ENCODE measurements around the gene DGUOK.
A peak's percentile ranks its signal among the peaks of the same experiment; 100 is the strongest.
"Not testable (repeated sequence)": the region's sequence is repeated elsewhere in the genome, so short reads cannot be mapped to it uniquely, and the experiment has no call there.

Gene DGUOK

GRCh38 chr2:73926493-73927327 is at the start of gene DGUOK:
Gene DGUOK (plus strand): TSS chr2:73926880. CDS start chr2:73926911, 31 bp downstream.
- DNase-seq: peak; percentile 89

GRCh38 chr2:73877071-73877802 is 49.4 kb upstream of the DGUOK start:
- no peak for DNase-seq

DNA sequence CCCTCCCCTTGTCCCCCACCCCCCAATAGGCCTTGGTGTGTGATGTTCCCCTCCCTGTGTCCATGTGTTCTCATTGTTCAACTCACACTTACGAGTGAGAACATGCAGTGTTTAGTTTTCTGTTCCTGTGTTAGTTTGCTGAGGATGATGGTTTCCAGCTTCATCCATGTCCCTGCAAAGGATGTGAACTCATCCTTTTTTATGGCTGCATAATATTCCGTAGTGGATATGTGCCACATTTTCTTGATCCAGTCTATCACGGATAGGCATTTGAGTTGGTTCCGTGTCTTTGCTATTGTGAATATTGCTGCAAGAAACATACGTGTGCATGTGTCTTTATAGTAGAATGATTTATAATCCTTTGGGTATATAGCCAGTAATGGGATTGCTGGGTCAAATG is 48.7 kb upstream of the DGUOK start:
- not testable (repeated sequence) for DNase-seq

- no peak for DNase-seq
Measured at GRCh38 chr2:73885406-73885805, 41.3 kb upstream of the DGUOK start.

- no peak for DNase-seq
Measured at GRCh38 chr2:73886357-73886756, 40.3 kb upstream of the DGUOK start.

DNA sequence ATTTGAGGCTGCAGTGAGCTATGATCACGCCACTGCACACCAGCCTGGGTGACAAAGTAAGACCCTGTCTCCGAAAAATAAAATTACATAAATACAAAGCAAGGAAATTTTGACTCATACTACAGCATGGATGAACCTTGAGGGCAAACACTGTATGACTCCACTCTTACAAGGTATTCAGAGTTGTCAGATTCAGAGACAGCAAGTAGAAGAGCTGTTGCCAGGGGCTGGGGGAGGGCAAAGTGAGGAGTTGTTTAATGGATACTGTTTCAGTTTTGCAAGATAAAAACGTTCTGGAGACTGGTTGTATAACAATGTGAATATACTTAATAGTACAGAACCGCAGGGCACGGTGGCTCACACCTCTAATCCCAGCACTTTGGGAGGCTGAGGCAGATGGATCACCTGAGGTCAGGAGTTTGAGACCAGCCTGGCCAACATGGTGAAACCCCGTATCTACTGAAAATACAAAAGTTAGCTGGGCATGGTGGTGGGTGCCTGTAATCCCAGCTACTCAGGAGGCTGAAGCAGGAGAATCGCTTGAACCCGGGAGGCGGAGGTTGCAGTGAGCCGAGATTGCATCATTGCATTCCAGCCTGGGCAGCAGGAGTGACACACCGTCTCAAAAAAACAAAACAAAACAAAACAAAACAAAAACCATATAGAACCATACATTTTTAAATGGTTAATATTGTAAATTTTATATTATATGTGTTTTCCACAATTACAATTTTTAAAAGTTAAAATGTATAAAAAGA is 38.9 kb upstream of the DGUOK start:
- not testable (repeated sequence) for DNase-seq

DNA sequence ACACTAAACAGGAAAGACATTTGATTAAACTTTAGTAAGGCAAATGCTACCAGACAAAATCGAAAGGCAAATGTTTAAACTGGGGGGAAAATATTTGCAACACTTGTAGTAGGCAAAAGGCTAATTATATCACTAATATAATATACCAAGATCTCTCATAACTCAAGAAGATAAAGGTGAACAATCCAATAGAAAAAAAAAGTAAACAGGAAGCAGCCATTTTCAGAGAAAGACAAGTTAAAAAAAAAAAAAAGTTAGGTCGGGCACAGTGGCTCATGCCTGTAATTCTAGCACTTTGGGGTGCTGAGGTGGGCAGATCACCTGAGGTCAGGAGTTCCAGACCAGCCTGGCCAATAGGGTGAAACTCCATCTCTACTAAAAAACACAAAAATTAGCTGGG is 38.3 kb upstream of the DGUOK start:
- no peak for DNase-seq

GRCh38 chr2:73889206-73889605 is 37.5 kb upstream of the DGUOK start:
- no peak for DNase-seq

DNA sequence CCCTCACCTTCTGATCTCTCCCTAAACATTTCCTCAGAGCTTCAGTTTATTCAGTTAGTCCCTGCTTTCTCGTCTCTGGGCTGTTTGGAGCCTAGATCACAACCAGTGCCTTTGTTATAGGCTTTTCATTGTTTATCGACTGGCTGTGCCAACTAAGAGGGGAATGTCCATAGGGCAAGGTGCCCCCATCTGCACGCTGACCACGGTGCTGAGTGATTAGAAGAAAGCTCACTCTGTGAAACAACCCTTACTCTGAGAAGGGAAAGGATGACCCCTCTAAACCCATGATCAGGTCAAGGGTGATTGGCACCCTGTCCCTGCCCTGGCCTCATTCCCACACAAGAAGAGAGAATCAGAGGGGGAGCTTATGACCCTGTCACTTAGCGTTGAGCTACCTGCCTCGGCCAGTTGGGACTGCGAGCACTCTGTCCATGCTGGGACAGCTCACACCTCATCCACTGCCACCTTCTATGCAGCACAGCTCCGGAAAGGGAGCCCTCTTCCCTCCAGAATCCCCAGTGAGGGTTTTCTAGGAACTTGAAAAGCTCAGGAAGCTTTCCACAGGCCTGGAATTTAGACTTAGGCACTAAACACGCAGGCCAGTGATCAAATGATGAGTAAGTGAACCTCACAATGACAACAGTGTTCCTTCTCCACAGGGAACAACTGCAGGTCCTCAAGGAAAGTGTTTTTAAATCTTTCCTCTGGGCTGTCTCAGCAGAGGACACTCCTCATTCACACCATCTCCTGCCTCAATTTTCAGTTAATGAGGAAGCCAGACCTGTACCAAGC is 36.2 kb upstream of the DGUOK start:
- no peak for DNase-seq

DNA sequence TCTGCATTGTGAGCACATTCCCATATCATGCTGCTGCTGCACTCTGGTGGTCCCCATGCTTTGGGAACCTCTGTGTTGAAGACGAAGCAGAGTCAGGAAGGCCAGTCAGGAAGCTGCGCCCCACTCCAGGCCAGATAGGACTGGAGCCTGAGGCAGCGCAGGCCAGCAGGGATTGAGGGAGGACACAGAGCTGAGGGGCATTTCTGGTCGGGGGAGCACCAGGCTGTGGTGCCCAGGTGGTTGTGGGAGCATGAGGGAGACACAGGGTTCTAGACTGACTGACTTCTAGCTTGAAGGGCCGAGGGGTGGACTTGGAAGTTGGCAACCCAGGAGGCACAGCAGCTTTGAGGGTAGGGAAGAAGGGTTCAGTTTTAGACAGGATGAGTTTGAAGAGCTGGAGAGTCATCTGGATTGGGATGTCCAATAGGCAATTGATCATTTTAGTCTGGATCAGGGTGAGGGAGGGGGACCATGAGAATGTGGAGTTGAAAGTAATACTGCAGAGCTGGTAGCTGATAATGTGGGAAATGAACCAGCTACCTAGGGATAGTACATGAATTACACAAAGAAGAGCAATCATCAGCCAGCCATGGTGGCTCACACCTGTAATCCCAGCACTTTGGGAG is 35.3 kb upstream of the DGUOK start:
- DNase-seq: no peak

DNA sequence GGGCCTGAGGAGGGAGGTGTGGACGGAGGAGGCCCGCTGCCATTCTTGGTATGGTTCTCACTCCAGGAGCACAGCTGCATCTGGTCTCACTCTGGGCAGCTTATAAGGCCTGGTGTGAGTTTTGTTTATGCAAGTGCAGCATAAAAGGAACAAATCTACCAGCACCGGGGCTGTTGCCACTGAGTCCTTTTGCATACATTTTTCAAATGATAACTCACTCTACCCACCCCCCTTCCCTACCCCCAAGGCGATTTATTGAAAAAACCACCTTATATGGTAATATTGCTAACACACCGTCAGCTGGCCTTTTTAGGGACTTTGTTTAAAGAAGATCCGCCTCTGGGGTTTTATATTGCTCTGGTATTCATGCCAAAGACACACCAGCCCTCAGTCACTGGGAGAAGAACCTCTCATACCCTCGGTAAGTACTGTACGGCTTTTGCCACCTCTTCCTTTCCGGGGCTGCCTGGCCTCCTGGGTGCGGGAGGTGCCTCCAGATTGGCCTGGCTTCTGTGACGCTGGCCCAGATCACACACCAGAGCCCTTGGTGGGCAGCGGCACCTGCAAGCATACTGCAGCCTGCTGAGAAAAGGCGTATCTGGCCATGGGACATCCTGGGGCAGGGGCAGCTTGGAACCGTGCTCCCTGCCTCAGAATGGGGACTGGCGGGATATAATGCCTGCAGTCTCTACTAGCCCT is 33.9 kb upstream of the DGUOK start, which contains the start of gene ACTG2:
Gene ACTG2, plus strand, starts transcription at position 378 of the 699 bp plus-strand sequence. CDS start 8,304 bp downstream, outside the sequence.
- no peak for DNase-seq

DNA sequence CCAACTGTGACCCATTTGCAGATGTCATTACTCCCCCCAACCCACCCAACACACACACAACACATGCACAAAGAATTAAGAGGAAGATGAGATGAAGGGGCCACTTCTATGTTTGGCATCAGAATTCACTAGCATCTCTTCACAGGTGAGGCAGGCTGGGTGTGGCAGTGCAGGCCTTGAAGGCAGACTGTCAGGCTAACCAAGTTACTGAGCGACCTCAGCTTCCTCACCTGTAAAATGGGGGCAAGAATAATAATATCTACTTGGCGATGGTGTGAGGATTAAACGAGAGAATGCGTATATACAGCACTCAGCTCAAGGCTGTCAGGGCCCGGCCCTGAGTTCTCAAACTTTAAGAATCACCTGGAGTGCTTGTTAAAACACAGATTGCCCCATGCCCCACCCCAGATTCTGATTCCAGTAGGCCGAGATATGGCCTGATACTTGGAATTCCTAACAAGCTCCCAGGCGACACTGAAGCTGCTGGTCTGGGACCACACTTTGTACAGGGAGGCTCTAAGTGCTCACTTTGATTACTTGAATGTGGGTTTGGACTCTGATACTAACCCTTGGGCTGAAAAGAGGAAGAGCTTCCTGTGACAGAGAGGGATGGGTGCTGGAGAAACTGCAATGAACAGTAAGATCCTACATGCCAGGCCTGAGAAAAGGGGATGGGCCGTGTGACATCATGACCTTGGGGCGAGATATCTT is 32.8 kb upstream of the DGUOK start:
- no peak for DNase-seq

GRCh38 chr2:73894475-73894850 is 32.2 kb upstream of the DGUOK start:
- no peak for DNase-seq

- DNase-seq: no peak
Measured at GRCh38 chr2:73894877-73895276, 31.8 kb upstream of the DGUOK start.

DNA sequence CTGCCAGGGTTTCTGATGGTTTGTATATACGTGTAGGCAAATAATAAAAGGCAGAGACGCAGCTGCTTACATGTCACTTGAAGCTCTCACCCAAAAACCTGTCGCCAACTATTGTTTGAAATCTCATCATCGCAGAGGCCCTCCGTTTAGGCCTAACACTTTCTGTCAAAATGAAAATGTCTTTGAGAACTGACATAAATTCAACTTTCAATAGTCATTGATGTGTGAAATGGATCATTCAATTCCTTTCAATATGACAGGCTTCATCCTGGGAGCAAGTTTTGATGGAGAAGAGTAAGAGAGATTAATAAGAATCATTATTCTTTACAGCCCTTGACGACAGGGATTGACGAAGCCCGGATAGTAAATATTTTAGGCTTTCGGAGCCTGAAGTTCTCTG is 31.2 kb upstream of the DGUOK start:
- DNase-seq: no peak

DNA sequence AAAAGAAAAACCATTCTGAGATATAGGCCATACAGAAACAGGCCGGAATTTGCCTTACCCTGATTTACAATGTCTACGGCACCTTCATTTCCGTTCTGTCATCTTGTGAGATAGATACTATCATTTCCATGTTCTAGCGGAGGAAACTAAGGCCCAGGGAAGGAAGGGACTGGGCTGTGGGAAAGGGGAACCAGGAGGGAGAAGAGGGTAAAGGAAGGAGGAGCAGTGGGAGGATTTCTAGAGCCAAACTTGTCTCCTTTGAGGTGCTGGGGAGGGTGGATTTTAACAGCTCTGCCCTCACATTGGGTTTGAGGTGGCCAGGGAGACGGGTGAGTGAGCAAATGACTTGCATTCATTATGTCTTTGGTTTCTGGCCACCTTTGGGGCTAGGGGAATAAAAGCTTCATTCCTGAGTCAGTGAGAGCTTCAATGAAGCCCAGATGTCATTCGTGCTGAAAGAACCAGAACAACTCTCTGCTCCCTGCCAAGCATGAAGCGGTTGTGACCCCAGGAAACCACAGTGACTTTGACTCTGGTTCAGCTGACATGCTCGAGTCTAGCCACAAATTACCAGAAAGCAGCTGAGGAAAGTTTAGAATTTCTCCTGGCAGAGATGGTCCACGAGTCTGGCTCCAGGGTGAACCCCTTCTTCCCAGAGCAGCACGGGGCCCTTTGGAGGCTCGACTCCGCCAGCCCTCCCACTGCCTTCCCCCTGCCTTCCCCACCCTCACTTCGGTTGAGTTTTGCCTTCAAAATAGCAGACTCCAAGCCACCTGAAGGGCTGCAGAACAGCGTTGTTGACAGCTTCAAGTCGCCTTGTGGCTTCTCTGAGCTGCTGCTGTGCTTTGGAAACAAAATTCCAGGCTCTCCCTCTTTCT is 30.1 kb upstream of the DGUOK start:
- DNase-seq: no peak

DNA sequence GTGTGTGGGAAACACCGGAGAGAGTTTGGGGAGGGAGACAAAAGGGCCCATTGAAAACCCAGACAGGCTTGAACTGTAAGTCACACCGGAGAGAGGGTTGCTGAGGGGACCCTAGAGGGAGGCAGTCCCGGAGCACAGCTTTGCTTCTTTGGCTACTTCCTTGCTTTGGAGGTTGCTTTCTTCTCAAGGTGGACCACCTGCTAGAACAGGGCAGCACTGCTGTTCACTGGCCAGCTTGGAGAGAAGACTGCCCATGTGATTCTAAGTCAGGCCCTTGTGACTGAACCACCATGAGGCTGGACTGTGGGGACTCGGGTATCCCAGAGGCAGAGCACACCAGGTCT is 29.5 kb upstream of the DGUOK start:
- no peak for DNase-seq

DNA sequence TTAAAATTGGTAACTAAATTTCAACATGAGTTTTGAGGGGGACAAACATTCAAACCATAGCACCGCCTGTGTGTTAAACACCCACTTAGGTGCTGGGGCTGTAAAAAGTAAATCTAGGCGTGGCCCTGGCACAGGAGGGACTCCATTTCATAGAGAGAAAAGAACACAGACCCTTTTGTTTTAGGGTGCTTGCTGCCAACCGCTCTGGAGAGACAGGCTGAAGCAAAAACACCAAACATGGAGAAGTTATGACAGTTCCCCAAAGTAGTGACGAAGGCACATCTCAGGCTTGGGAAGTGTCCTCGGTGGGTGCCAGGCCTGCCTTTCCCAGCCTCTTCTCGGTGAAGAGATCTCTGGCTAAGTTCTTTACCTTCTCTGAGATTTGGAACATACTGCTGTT is 28.7 kb upstream of the DGUOK start:
- DNase-seq: no peak

DNA sequence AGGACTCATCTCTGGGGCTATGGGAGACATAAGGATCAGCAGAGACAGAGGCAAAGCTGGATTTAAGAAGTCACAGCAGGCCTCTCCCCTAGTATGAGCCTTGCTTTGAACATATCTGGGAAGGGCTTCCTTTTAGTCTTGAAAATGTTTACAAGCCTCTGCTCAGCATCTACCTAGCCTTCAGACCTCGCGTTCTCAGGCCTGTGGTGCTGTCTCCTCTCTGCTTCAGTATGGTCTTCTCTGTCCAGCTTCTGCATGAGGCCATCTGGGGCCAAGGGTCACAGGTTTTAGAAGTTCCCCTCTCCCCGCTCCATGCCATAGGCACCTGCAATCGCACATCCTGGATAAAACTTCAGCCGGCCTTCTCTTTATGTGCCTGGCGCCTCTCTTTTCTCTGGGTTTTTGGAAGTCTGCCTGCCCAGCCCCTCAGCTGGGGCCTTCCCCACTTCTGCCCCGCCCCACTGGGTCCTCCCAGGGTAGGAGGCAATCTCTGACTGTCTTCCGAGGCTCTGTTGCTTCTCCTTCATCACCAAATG is 26.8 kb upstream of the DGUOK start:
- DNase-seq: no peak

DNA sequence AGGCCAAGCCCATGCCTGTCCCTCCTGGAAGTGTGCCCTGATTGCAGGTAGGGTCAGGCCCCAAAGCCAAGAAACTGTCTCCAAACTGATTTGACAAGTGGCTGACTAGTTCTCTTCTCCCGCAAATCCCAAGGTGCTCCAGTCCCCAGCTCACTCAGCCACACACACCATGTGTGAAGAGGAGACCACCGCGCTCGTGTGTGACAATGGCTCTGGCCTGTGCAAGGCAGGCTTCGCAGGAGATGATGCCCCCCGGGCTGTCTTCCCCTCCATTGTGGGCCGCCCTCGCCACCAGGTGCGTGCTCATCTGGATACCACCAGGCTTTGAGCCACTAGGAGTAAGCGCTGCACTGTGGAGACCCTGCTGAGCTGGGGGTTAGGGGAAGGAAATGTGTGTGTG is 25.5 kb upstream of the DGUOK start:
- no peak for DNase-seq
